CD4-positive, alpha-beta memory T cell (primary cell): ENCODE results near the gene UAP1L1. TPM values are rescaled to one million over a fixed set of nuclear protein-coding genes. Genes with fewer than 3 reads are reported as not detected.

Experiments
- CTCF ChIA-PET: fragments of 350-600 bp; sonication (Branson Sonifier 250); formaldehyde crosslinking; loops from one replicate; lab custom pipeline; 2021; ENCODE audit warnings: inconsistent platforms; ENCODE audit not compliant: partially characterized antibody; lab: Charles Lee
- POLR2A ChIA-PET: fragments of 350-600 bp; sonication (Branson Sonifier 250); formaldehyde crosslinking; loops from one replicate; lab custom pipeline; 2021; ENCODE audit not compliant: partially characterized antibody; lab: Charles Lee
- DNase-seq, 5 donors: peaks; one replicate each; pipeline versions ENCODE4 v3.0.0 to v3.0.0-alpha.2; 2020 to 2022; ENCODE audit warnings: mixed read lengths in 1 of 5
- H3K27ac ChIP-seq: one replicate; pipeline ENCODE4 v1.7.0; 2013; ENCODE audit warnings: low read depth, low read length
- H3K27me3 ChIP-seq: 2 replicates; pipeline ENCODE4 v1.7.0; 2013; ENCODE audit warnings: mild to moderate bottlenecking, low read length, moderate library complexity; ENCODE audit not compliant: insufficient read depth
- H3K36me3 ChIP-seq: 2 replicates; pipeline ENCODE4 v1.7.0; 2013; ENCODE audit warnings: mild to moderate bottlenecking, low read length, moderate library complexity; ENCODE audit not compliant: insufficient read depth
- H3K4me1 ChIP-seq: 2 replicates; pipeline ENCODE4 v1.7.0; 2013; ENCODE audit warnings: mild to moderate bottlenecking, low read length, moderate library complexity; ENCODE audit not compliant: insufficient read depth
- H3K4me3 ChIP-seq, 2 donors: one replicate each; pipeline ENCODE4 v1.7.0; 2013; ENCODE audit warnings: low read length in 2 of 2, mild to moderate bottlenecking in 1 of 2
- H3K9me3 ChIP-seq, 2 donors: one replicate each; pipeline ENCODE4 v1.7.0; 2013; ENCODE audit warnings: low read length in 2 of 2, control low read depth in 1 of 2; ENCODE audit not compliant: control insufficient read depth in 1 of 2
- H3K27ac Mint-ChIP-seq, 7 donors: one replicate each; pipeline ENCODE4 v1.8.0; 2020 to 2021; ENCODE audit warnings: mixed read lengths in 7 of 7, mild to moderate bottlenecking in 6 of 7, inconsistent platforms in 3 of 7, moderate library complexity in 3 of 7
- H3K27me3 Mint-ChIP-seq, 2 donors: one replicate each; pipeline ENCODE4 v1.8.0; 2020 to 2021; ENCODE audit warnings: mixed read lengths in 2 of 2
- H3K36me3 Mint-ChIP-seq, 2 donors: one replicate each; pipeline ENCODE4 v1.8.0; 2020 to 2021; ENCODE audit warnings: mixed read lengths in 2 of 2, inconsistent platforms in 1 of 2, mild to moderate bottlenecking in 1 of 2
- H3K4me1 Mint-ChIP-seq, 4 donors: one replicate each; pipeline ENCODE4 v1.8.0; 2020 to 2021; ENCODE audit warnings: mixed read lengths in 4 of 4, mild to moderate bottlenecking in 1 of 4
- H3K4me3 Mint-ChIP-seq, 8 donors: one replicate each; pipeline ENCODE4 v1.8.0; 2020 to 2021; ENCODE audit warnings: mixed read lengths in 8 of 8, mild to moderate bottlenecking in 7 of 8, moderate library complexity in 6 of 8, inconsistent platforms in 3 of 8
- H3K9me3 Mint-ChIP-seq, 8 donors: one replicate each; pipeline ENCODE4 v1.8.0; 2020 to 2021; ENCODE audit warnings: mixed read lengths in 8 of 8, mild to moderate bottlenecking in 5 of 8, inconsistent platforms in 3 of 8, moderate library complexity in 1 of 8
- intact Hi-C: fragments of 100-400 bp; cut with micrococcal nuclease; formaldehyde crosslinking; loops from one replicate; pipeline ENCODE4 v1.15.1; 2023
- polyA plus RNA-seq, 2 donors: library from polyadenylated mRNA; unstranded; fragments of 300-500 nt; fragmentation: Illumina TruSeq; gene quantifications; one replicate each; pipeline ENCODE4 v1.2.3, GENCODE V29; 2021
- total RNA-seq, 2 experiments: library from RNA; stranded (reverse); gene quantifications; one replicate each; pipeline ENCODE4 v1.2.3, GENCODE V29; 2021

UAP1L1 gene
- total and polyA plus RNA-seq, 4 experiments from 2014 or later = 0.81 to 12.5 (median 6.8) TPM

DNA sequence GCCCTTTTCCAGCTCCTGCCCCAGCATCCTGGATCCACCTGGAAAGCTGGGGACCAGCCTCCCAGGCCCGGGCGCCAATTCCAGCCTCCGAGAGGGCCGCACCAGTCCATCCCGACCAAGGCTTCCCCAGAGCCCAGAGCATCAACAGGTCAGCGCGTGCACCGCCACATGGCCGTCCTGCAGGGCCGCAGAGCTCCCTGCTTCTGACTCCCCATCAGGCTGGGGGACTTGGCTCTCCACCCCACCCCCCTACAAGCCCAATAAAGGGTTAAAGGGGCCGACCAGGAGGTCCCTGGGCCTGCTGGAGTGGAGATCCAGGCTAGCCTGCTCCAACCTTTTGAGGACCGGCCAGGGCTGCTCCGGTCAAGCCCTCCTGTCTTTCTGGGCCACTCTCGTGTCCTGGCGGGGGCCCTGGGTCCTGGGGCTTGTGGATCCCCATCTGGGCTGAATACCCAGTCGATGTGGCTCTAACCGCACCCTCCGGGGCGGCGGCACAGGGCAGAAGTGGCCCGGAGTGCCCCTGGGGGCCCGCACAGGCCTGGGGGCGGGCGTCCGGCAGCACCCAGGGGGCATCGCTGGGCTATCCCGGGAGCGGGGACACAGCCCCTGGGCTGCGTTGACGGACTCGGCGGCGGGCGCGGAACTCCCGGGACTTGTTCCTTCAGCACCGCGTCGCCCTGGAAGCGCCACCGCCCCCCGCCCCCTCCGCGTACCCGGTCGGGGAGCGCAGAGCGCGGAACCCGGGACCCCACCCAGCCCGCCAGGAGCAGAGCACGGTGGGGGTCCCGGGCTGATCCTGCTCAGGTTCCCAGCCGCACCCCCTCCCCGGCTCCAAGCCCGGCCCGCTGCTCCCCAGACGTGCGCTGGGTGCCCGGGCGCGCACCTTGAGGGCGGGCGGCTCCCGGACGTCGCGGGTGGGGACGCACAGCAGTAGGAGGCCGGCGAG lies 24.0 kb upstream of the UAP1L1 start:
- peaks cover 0 to 5% (median 3%) of the 10 kb centered on the region in 4 donors for H3K4me1 Mint-ChIP-seq
- no peak overlapping the region for H3K4me3 ChIP-seq
- intact Hi-C loops = no loop called here
- no peak overlapping the region for H3K27ac ChIP-seq
- H3K4me1 ChIP-seq = peaks cover 15% of the 10 kb centered on the region
- peak overlapping the region in 1 of 7 donors; percentile 13 for H3K27ac Mint-ChIP-seq
- peaks cover 0 to 5% (median 0%) of the 10 kb centered on the region in 8 donors for H3K9me3 Mint-ChIP-seq
- peak overlapping the region in 1 of 8 donors; percentile 12 for H3K4me3 Mint-ChIP-seq
- no peaks in the 10 kb centered on the region for H3K9me3 ChIP-seq
- H3K36me3 Mint-ChIP-seq = no peaks in the 10 kb centered on the region
- peaks cover 10% of the 10 kb centered on the region in 2 donors for H3K27me3 Mint-ChIP-seq
- H3K36me3 ChIP-seq = no peaks in the 10 kb centered on the region
- ChIA-PET POLR2A (interaction anchor here (0.7 to 1.5 kb wide), 2 partner anchors 18 to 24 kb away, joined by 3 to 5 read pairs; partner anchors contain the start of gene UAP1L1), CTCF (interaction anchor here (0.9 to 1.2 kb wide), 3 partner anchors 14 to 24 kb away, joined by 3 to 6 read pairs (median 4); no protein-coding TSS in a partner anchor)
- no peak for DNase-seq
- peaks cover 36% of the 10 kb centered on the region for H3K27me3 ChIP-seq

DNA sequence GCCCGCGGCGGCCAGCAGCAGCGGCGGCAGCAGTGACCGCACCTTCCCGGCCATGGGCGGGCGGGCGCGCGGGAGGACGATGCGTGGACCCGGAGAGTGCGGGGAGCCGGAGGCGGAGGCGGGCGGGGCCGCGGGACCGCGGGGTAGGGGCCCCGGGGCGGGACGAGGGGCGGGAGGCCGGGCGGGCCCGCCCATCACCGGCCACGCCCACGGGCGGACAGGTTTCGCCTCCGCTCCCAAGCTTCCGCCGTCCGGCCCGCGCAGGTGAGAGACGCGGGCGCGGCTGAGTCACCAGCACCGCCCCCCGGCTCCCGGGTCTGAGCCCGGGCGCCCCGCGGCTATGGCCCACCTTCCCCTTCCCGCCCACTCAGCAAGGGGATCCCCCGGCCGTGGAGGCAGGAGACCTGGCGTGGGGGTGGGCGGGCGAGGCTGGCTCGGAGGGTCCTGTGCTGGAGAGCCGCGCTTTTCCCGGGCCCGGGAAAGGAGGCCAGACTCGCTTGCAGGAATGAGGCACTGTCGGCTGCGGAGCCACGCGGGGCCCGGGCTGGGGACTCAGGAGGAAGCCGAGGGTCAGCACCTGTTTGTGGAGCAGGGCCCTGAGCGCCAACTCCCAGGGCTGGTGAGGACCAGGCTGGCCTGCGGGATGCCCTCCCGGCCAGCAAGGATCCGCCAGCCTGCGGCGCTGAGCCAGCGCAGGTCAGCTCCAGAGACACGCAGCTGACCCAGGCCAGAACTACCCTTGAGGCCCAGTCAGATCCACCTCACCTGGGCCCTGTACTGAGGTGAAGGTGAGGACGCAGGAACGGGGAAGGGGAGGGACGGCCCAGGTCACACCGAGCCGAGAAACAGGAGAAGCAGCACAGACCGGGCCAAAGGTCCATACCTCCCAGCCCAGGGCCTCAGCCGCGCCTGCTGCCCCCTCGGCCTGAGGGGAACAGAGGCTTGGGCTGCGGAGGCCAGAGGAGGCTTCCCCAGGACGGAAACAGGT lies 23.1 kb upstream of the UAP1L1 start, which contains the start of gene ENTPD2:
Gene ENTPD2, minus strand, starts transcription at position 118 of the 988 bp plus-strand sequence. Its CDS starts 64 bp downstream, at position 54.
- POLR2A ChIA-PET = interaction anchor here (0.7 to 1.0 kb wide), 2 partner anchors 13 to 23 kb away, joined by 3 read pairs; partner anchors contain the start of gene UAP1L1
- Mint-ChIP-seq H3K27ac (no peak within 1 kb of the TSS), H3K4me3 (peak within 1 kb of the TSS in 1 of 8 donors; percentile 12), H3K27me3 (peaks cover 9 to 10% of the 10 kb centered on the region in 2 donors), H3K4me1 (peaks cover 0 to 5% (median 3%) of the 10 kb centered on the region in 4 donors), H3K9me3 (peaks cover 0 to 5% (median 0%) of the 10 kb centered on the region in 8 donors), H3K36me3 (no peaks in the 10 kb centered on the region)
- Histone ChIP-seq H3K4me1 (peaks cover 15% of the 10 kb centered on the region), H3K4me3 (no peak within 1 kb of the TSS), H3K9me3 (no peaks in the 10 kb centered on the region), H3K27ac (no peak within 1 kb of the TSS), H3K27me3 (peaks cover 32% of the 10 kb centered on the region), H3K36me3 (no peaks in the 10 kb centered on the region)
- CTCF ChIA-PET = interaction anchor here (2.5 kb wide), 1 partner anchor 10 kb away, joined by 12 read pairs; no protein-coding TSS in a partner anchor
- peak in 1 of 5 donors; percentile 52 for DNase-seq
- intact Hi-C loops = no loop called here

DNA sequence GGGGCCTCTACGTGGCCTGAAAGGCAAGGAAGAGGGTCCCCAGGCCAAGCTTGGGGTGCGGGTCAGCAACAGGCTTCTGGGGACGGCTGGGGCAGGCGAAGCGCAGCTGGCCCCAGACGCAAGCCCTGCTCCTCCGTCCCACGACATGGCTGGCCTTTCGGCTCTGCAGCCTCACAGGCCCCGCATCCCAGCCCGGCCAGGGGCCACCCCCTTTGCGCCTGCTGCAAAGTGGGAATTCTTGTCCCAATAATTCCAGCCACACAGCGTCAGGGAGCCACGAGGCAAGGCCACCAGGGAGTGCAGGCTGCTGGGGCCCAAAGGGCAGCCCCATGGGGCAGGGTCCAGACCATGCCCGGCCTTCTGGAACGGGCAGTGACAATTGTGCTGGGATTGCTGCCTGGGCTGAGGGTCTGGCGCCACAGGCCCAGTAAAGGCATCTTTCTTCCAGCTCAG lies 22.4 kb upstream of the UAP1L1 start:
- POLR2A ChIA-PET = interaction anchor here (1.0 kb wide), 1 partner anchor 12 kb away, joined by 3 read pairs; no protein-coding TSS in a partner anchor
- CTCF ChIA-PET = interaction anchor here (1.6 to 2.5 kb wide), 2 partner anchors 9 to 13 kb away, joined by 6 to 12 read pairs; no protein-coding TSS in a partner anchor

DNA sequence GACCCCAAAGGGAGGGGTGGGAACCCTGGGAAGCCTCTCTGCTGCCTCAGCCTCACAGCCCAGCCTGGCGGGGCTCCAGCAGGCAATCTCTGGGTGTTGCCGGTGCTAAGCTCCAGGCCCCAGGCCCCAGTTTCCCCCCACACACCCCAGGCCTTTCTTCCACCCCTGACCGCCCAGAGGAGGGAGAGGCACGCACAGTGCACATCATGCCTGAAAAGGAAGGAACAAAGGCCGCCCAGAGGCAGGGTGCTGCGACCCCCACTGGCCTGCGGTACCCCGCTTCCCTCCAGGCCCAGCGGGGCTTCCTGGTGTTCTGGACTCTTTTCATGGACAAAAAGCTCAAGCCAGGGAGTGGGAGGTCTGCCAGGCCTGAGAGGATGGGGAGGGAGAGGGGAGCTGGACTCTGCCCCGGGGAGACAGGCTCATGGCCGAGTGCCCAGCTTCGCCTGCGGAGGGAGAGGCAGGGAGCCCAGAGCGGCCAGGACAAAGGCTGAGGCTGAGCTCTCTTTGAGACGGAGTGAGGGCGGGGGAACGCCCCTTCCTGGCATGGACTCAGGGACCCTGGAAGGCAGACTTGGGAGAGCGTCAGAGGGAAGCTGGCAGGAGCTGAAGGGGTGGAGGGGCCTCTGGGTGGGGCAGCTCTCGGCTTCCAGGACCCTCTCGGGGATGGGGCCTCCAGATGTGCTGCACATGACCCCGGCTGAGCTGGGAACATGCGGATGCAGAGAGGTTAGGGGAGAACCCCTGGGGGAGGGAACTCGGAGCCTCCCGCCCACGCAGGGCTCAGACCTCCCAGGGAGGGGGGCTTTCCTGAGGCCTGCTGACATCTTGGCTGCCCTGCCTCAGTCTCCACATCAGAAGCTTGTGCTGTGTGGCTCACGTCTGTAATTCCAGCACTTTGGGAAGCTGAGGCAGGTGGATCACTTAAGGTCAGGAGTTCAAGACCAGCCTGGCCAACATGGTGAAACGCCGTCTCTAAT lies 21.6 kb upstream of the UAP1L1 start:
- H3K36me3 Mint-ChIP-seq = no peaks in the 10 kb centered on the region

More for the DNA sequence above, 22.4 kb upstream of the UAP1L1 start:
- Mint-ChIP-seq H3K27ac (no peak overlapping the region), H3K9me3 (peaks cover 0 to 4% (median 0%) of the 10 kb centered on the region in 8 donors), H3K27me3 (peaks cover 4% of the 10 kb centered on the region in 2 donors), H3K4me1 (peaks cover 0 to under 1% (median 0%) of the 10 kb centered on the region in 4 donors), H3K4me3 (no peak overlapping the region), H3K36me3 (no peaks in the 10 kb centered on the region)
- peaks cover 11% of the 10 kb centered on the region for H3K4me1 ChIP-seq
- H3K36me3 ChIP-seq = no peaks in the 10 kb centered on the region
- no peak for DNase-seq
- H3K27ac ChIP-seq = no peak overlapping the region
- H3K4me3 ChIP-seq = no peak overlapping the region
- peaks cover 25% of the 10 kb centered on the region for H3K27me3 ChIP-seq
- H3K9me3 ChIP-seq = no peaks in the 10 kb centered on the region
- intact Hi-C loops = no loop called here

DNA sequence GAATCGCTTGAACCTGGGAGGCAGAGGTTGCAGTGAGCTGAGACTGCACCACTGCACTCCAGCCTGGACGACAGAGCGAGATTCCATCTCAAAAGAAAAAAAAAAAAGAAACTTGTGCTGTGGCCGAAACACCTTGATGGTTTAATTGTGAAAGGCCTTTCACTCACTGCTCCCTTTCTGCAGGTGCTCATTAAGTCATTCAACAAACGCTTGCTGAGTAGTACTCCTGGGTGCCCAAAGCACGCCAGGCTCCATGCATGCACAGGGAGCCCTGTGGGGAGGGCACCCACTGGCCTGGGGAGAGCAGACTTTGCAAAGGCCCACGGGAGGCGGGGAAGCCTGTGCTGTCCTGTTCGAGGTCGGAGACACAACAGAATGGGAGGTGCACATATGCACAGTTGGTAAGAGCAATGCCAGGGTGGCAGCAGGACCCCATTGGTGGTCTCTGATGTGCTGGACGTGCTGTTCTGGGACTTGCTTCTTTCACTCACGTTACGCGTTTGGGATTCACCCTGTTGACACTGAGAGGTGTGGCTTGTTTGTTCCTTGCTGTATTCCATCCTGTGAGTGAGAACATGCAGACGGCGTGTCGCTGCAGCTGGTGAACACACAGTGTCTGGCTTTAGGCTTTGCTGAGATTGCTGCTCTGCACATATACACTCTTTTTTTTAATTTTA lies 20.4 kb upstream of the UAP1L1 start:
- POLR2A ChIA-PET = no interaction called here
- Mint-ChIP-seq H3K36me3 (no peaks in the 10 kb centered on the region), H3K27me3 (peaks cover 1 to 2% of the 10 kb centered on the region in 2 donors), H3K4me3 (no peak overlapping the region), H3K27ac (no peak overlapping the region), H3K9me3 (no peaks in the 10 kb centered on the region), H3K4me1 (no peaks in the 10 kb centered on the region)
- peaks cover 11% of the 10 kb centered on the region for H3K4me1 ChIP-seq
- no peak overlapping the region for H3K27ac ChIP-seq
- H3K27me3 ChIP-seq = peaks cover 13% of the 10 kb centered on the region
- no peak for DNase-seq
- CTCF ChIA-PET = interaction anchor here (1.3 to 2.2 kb wide), 3 partner anchors 10 to 28 kb away, joined by 5 to 11 read pairs (median 6); partner anchors contain the start of gene NPDC1
- H3K36me3 ChIP-seq = no peaks in the 10 kb centered on the region
- intact Hi-C loops = no loop called here
- no peaks in the 10 kb centered on the region for H3K9me3 ChIP-seq
- no peak overlapping the region for H3K4me3 ChIP-seq

More for the DNA sequence above, 21.6 kb upstream of the UAP1L1 start:
- H3K4me1 ChIP-seq = peaks cover 11% of the 10 kb centered on the region
- H3K4me3 ChIP-seq = no peak overlapping the region
- no peak overlapping the region for H3K27ac Mint-ChIP-seq
- POLR2A ChIA-PET = interaction anchor here (1.0 kb wide), 1 partner anchor 12 kb away, joined by 3 read pairs; no protein-coding TSS in a partner anchor
- CTCF ChIA-PET = interaction anchor here (1.1 to 2.5 kb wide), 5 partner anchors 9 to 263 kb away, joined by 3 to 12 read pairs (median 6); partner anchors contain the start of gene NPDC1
- peak in 1 of 5 donors; percentile 28 for DNase-seq
- no peaks in the 10 kb centered on the region for H3K9me3 Mint-ChIP-seq
- no peaks in the 10 kb centered on the region for H3K4me1 Mint-ChIP-seq
- H3K36me3 ChIP-seq = no peaks in the 10 kb centered on the region
- peaks cover 1 to 2% of the 10 kb centered on the region in 2 donors for H3K27me3 Mint-ChIP-seq
- no peaks in the 10 kb centered on the region for H3K9me3 ChIP-seq
- peaks cover 20% of the 10 kb centered on the region for H3K27me3 ChIP-seq
- H3K27ac ChIP-seq = no peak overlapping the region
- H3K4me3 Mint-ChIP-seq = no peak overlapping the region
- intact Hi-C loops = no loop called here
